Mucosa of descending colon (tissue), 3 donors: Measurements from ENCODE around the gene CPLX1. TPM values are rescaled to one million over a fixed set of nuclear protein-coding genes. Genes with fewer than 3 reads are reported as not detected.
"Not testable (repeated sequence)": the region's sequence is repeated elsewhere in the genome, so short reads cannot be mapped to it uniquely, and the experiment has no call there.

ENCODE experiments used
- ATAC-seq: fragments of 200-7000 bp; cut with Tn5 transposase; one replicate; pipeline ENCODE4 v1.9.1; 2020; ENCODE audit warnings: mild to moderate bottlenecking, moderate library complexity
- DNase-seq, 3 donors: peaks; one replicate each; pipeline ENCODE4 v3.0.0-alpha.2; 2020
- H3K36me3 ChIP-seq: fragments of 200-600 bp; one replicate; pipeline ENCODE4 v1.8.0; 2021; ENCODE audit warnings: low read depth, mild to moderate bottlenecking
- H3K4me1 ChIP-seq: fragments of 200-600 bp; one replicate; pipeline ENCODE4 v1.8.0; 2021; ENCODE audit warnings: low read depth, mild to moderate bottlenecking
- H3K4me3 ChIP-seq: fragments of 200-600 bp; one replicate; pipeline ENCODE4 v1.8.0; 2021; ENCODE audit warnings: mild to moderate bottlenecking
- H3K9me3 ChIP-seq: fragments of 200-600 bp; one replicate; pipeline ENCODE4 v1.8.0; 2021; ENCODE audit warnings: mild to moderate bottlenecking
- CTCF ChIP-seq: fragments of 200-600 bp; IDR thresholded peaks from one replicate; pipeline ENCODE4 v1.8.0; 2022; ENCODE audit warnings: antibody characterized with exemption, mild to moderate bottlenecking
- intact Hi-C, 2 donors: fragments of 100-400 bp; cut with DNase I in 1 of 2; cut with micrococcal nuclease in 1 of 2; formaldehyde crosslinking; loops; one replicate each; pipeline versions ENCODE4 v1.11.0 to v1.11.1; 2022; cut with DNase I, micrococcal nuclease
- total RNA-seq, 3 donors: library from RNA; stranded (reverse); fragmentation: NEBNext Ultra II Directional in 2 of 3; extraction: Animal tissue kit (Norgen Biotek cat#: 25700) in 2 of 3; gene quantifications; one replicate each; pipeline versions ENCODE4 v1.2.1 to v1.2.4, GENCODE V29; 2021 to 2023
- donor health status: DM: no; HTN: no; CAD: no; lungs with moderate emphysema.
- donor health status: DM: no; HTN: no; CAD: no.
- donor health status: DM: no; HTN: yes; CAD: no.

CPLX1 gene
- total RNA-seq, 3 donors from 2014 or later: 1.9 to 3.4 (median 2.7) TPM

- no peaks in the 10 kb centered on the region for H3K36me3 ChIP-seq
- no peak overlapping the region for H3K4me3 ChIP-seq
- peaks cover 3% of the 10 kb centered on the region for H3K4me1 ChIP-seq
- DNase-seq: peak in 2 of 3 donors; percentile 18 to 39
- TF ChIP-seq CTCF: no peak
- intact Hi-C loops: no loop called here
- no peaks in the 10 kb centered on the region for H3K9me3 ChIP-seq
- ATAC-seq: no peak
Observed at GRCh38 chr4:814312-814850, 11.5 kb downstream of the CPLX1 start.

- no peaks in the 10 kb centered on the region for H3K9me3 ChIP-seq
- H3K4me1 ChIP-seq: peaks cover 3% of the 10 kb centered on the region
- intact Hi-C loops: no loop called here
- H3K4me3 ChIP-seq: no peak overlapping the region
- DNase-seq (no peak), ATAC-seq (no peak)
- no peaks in the 10 kb centered on the region for H3K36me3 ChIP-seq
- no peak for TF ChIP-seq CTCF
Observed at GRCh38 chr4:813900-814299, 12.0 kb downstream of the CPLX1 start.

GRCh38 chr4:808860-809570 lies 16.9 kb downstream of the CPLX1 start:
- ATAC-seq: no peak
- intact Hi-C loops: no loop called here
- no peak overlapping the region for H3K4me3 ChIP-seq
- H3K36me3 ChIP-seq: no peaks in the 10 kb centered on the region
- H3K4me1 ChIP-seq: peaks cover 2% of the 10 kb centered on the region
- DNase-seq: no peak
- H3K9me3 ChIP-seq: no peaks in the 10 kb centered on the region
- no peak for TF ChIP-seq CTCF

GRCh38 chr4:807792-808191 lies 18.1 kb downstream of the CPLX1 start:
- DNase-seq: peak in 2 of 3 donors; percentile 58 to 65
- Histone ChIP-seq H3K36me3 (no peaks in the 10 kb centered on the region), H3K4me3 (no peak overlapping the region), H3K4me1 (peaks cover 2% of the 10 kb centered on the region), H3K9me3 (no peaks in the 10 kb centered on the region)
- peak; percentile 93 for ATAC-seq
- no peak for TF ChIP-seq CTCF
- intact Hi-C loops: no loop called here

- H3K4me1 ChIP-seq, H3K9me3 ChIP-seq, DNase-seq, H3K36me3 ChIP-seq, H3K4me3 ChIP-seq, ATAC-seq, intact Hi-C loops: not testable (repeated sequence)
Observed at GRCh38 chr4:806979-807378, 18.9 kb downstream of the CPLX1 start.

- H3K9me3 ChIP-seq: no peaks in the 10 kb centered on the region
- ATAC-seq: no peak
- TF ChIP-seq CTCF: no peak
- DNase-seq: peak in 1 of 3 donors; percentile 26
- H3K36me3 ChIP-seq: no peaks in the 10 kb centered on the region
- no peak overlapping the region for H3K4me3 ChIP-seq
- H3K4me1 ChIP-seq: peaks cover 2% of the 10 kb centered on the region
- intact Hi-C loops: no loop called here
Observed at GRCh38 chr4:804804-805203, 21.1 kb downstream of the CPLX1 start.
